Natural killer cell (primary cell): ENCODE results near the gene FOXP1. TPM values are rescaled to one million over a fixed set of nuclear protein-coding genes. Genes with fewer than 3 reads are reported as not detected.

ENCODE experiments used
- ATAC-seq, 3 donors: fragments of 150-1000 bp in 2 of 3; fragments of 200-7000 bp in 1 of 3; cut with Tn5 transposase; 1 replicate in 1 of 3; 2 replicates in 2 of 3; pipeline ENCODE4 v1.10.0; 2021; ENCODE audit warnings: mild to moderate bottlenecking in 2 of 3, moderate library complexity in 2 of 3
- DNase-seq, 2 donors: peaks; one replicate each; pipeline versions ENCODE4 v3.0.0 to v3.0.0-alpha.2; 2013 to 2021; ENCODE audit warnings: mixed read lengths in 1 of 2
- H3K27ac ChIP-seq: one replicate; pipeline ENCODE4 v1.5.1; 2013; ENCODE audit warnings: mild to moderate bottlenecking, low read length
- H3K27me3 ChIP-seq: one replicate; pipeline ENCODE4 v1.6.1; 2013; ENCODE audit warnings: low read length; ENCODE audit not compliant: control insufficient read depth, insufficient read depth
- H3K36me3 ChIP-seq: one replicate; pipeline ENCODE4 v1.6.1; 2013; ENCODE audit warnings: low read length; ENCODE audit not compliant: control insufficient read depth, insufficient read depth
- H3K4me1 ChIP-seq: one replicate; pipeline ENCODE4 v1.6.1; 2013; ENCODE audit warnings: low read length; ENCODE audit not compliant: control insufficient read depth, insufficient read depth
- H3K4me3 ChIP-seq: one replicate; pipeline ENCODE4 v1.5.1; 2013; ENCODE audit warnings: low read length
- H3K9me3 ChIP-seq: one replicate; pipeline ENCODE4 v1.6.1; 2013; ENCODE audit warnings: low read length; ENCODE audit not compliant: control insufficient read depth, insufficient read depth
- H3K27ac Mint-ChIP-seq, 2 donors: one replicate each; pipeline ENCODE4 v1.8.0; 2022; ENCODE audit warnings: mild to moderate bottlenecking in 2 of 2, mixed read lengths in 2 of 2, moderate library complexity in 1 of 2
- H3K27me3 Mint-ChIP-seq, 2 donors: one replicate each; pipeline ENCODE4 v1.8.0; 2022; ENCODE audit warnings: low read depth in 2 of 2, mixed read lengths in 2 of 2
- H3K36me3 Mint-ChIP-seq: one replicate; pipeline ENCODE4 v1.8.0; 2022; ENCODE audit warnings: mixed read lengths
- H3K4me1 Mint-ChIP-seq, 2 donors: one replicate each; pipeline ENCODE4 v1.8.0; 2022; ENCODE audit warnings: mixed read lengths in 2 of 2
- H3K4me3 Mint-ChIP-seq: one replicate; pipeline ENCODE4 v1.8.0; 2022; ENCODE audit warnings: mild to moderate bottlenecking, moderate library complexity, mixed read lengths
- H3K9me3 Mint-ChIP-seq, 2 donors: one replicate each; pipeline ENCODE4 v1.8.0; 2022; ENCODE audit warnings: mixed read lengths in 2 of 2
- WGBS: methylation state at CpG from one replicate; pipeline ENCODE4 v1.1.7; 2013; ENCODE audit warnings: missing lambda C conversion rate; ENCODE audit not compliant: insufficient coverage; 5-methylcytosine and 5-hydroxymethylcytosine counted together
- intact Hi-C: fragments of 100-400 bp; cut with micrococcal nuclease; formaldehyde crosslinking; loops from one replicate; pipeline ENCODE4 v1.14.2; 2022
- total RNA-seq, 4 donors: library from RNA; stranded (reverse); fragments of 120-200 nt in 1 of 4; gene quantifications; one replicate each; pipeline versions ENCODE4 v1.2.3 to v1.2.4, GENCODE V29; 2013 to 2022
- TF ChIP-seq, protein P1 (sequence below): fragments of 200-600 bp; IDR thresholded peaks from one replicate; pipeline ENCODE4 v1.8.0; 2022; ENCODE audit warnings: antibody characterized with exemption

The FOXP1 gene
- total RNA-seq, 3 donors from 2014 or later (not counting 1 experiment from before 2014, with no cell fraction given): 166 to 185 (median 166) TPM

DNA sequence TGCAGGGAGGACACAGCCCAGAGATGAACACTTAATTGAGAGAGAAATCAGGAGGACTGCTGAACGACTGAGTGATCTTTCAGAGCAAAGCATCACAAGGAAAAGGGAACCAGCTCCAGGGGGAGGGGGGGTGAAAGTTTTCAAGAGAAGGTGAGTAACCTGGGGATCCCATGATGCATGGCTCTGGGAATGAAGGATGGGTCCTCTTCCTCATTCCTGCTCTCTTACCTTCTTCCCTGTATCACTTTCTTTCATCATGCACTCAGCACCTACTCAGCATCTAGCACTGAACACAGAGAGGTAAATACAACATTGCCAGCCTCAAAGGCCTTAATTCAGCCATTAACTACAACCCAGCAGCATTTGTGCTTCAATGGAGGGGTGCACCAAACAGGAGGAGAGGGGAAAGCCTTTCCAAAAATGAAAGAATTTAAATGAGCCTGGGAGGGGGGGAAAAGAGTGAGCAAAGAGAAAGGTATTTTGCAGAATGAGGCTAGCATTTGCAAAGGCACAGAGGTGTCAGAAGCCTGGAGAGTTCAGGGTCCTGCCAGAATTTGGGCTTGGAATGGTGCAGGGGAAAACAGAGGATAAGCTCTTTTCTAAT is 427.4 kb downstream of the FOXP1 start:
- ATAC-seq (no peak), DNase-seq (no peak)
- TF ChIP-seq, protein P1, sequence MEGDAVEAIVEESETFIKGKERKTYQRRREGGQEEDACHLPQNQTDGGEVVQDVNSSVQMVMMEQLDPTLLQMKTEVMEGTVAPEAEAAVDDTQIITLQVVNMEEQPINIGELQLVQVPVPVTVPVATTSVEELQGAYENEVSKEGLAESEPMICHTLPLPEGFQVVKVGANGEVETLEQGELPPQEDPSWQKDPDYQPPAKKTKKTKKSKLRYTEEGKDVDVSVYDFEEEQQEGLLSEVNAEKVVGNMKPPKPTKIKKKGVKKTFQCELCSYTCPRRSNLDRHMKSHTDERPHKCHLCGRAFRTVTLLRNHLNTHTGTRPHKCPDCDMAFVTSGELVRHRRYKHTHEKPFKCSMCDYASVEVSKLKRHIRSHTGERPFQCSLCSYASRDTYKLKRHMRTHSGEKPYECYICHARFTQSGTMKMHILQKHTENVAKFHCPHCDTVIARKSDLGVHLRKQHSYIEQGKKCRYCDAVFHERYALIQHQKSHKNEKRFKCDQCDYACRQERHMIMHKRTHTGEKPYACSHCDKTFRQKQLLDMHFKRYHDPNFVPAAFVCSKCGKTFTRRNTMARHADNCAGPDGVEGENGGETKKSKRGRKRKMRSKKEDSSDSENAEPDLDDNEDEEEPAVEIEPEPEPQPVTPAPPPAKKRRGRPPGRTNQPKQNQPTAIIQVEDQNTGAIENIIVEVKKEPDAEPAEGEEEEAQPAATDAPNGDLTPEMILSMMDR: no peak
- no peak overlapping the region for H3K27ac ChIP-seq
- WGBS: 79% methylated on average over 1 of the region's 1 CpG
- Mint-ChIP-seq H3K9me3 (no peaks in the 10 kb centered on the region), H3K27ac (no peak overlapping the region), H3K27me3 (no peaks in the 10 kb centered on the region), H3K4me3 (no peak overlapping the region), H3K36me3 (no peaks in the 10 kb centered on the region), H3K4me1 (peaks cover under 1 to 3% of the 10 kb centered on the region in 2 donors)
- H3K4me3 ChIP-seq: no peak overlapping the region
- H3K4me1 ChIP-seq: no peaks in the 10 kb centered on the region
- no peaks in the 10 kb centered on the region for H3K36me3 ChIP-seq
- H3K27me3 ChIP-seq: no peaks in the 10 kb centered on the region
- H3K9me3 ChIP-seq: no peaks in the 10 kb centered on the region
- intact Hi-C loops: no loop called here

GRCh38 chr3:71154846-71155245 is 428.7 kb downstream of the FOXP1 start:
- H3K9me3 ChIP-seq: no peaks in the 10 kb centered on the region
- TF ChIP-seq, protein P1: no peak
- DNase-seq (no peak), ATAC-seq (no peak)
- Mint-ChIP-seq H3K4me1 (peaks cover 0 to 3% of the 10 kb centered on the region in 2 donors), H3K4me3 (no peak overlapping the region), H3K9me3 (no peaks in the 10 kb centered on the region), H3K27me3 (no peaks in the 10 kb centered on the region), H3K27ac (no peak overlapping the region), H3K36me3 (no peaks in the 10 kb centered on the region)
- H3K4me3 ChIP-seq: no peak overlapping the region
- H3K27me3 ChIP-seq: no peaks in the 10 kb centered on the region
- no peaks in the 10 kb centered on the region for H3K36me3 ChIP-seq
- intact Hi-C loops: no loop called here
- no peaks in the 10 kb centered on the region for H3K4me1 ChIP-seq
- H3K27ac ChIP-seq: no peak overlapping the region

DNA sequence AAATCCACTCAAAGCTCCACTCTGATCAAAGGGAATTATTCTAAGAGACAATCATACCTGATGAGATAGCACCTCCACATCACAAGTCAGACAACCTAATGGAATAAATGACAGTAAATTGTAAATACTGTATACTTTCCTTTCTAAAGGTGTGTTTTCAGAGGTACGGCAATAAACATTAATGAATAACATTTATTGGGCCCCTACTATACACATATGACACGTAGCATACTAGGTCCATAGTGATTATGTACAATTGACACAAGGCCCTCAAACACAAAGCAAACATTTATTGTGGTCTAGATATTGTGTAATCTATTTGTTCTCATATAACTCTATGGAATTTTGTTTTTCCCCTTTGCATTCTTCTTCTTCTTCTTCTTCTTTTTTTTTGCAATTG is 429.8 kb downstream of the FOXP1 start:
- H3K27ac Mint-ChIP-seq: no peak overlapping the region

More for the DNA sequence above, 429.8 kb downstream of the FOXP1 start:
- Histone ChIP-seq H3K4me1 (no peaks in the 10 kb centered on the region), H3K27me3 (no peaks in the 10 kb centered on the region), H3K4me3 (no peak overlapping the region), H3K27ac (no peak overlapping the region), H3K9me3 (no peaks in the 10 kb centered on the region), H3K36me3 (no peaks in the 10 kb centered on the region)
- intact Hi-C loops: no loop called here
- TF ChIP-seq, protein P1: no peak
- no peaks in the 10 kb centered on the region for H3K27me3 Mint-ChIP-seq
- no peaks in the 10 kb centered on the region for H3K9me3 Mint-ChIP-seq
- ATAC-seq (no peak), DNase-seq (no peak)
- H3K4me3 Mint-ChIP-seq: no peak overlapping the region
- H3K4me1 Mint-ChIP-seq: no peaks in the 10 kb centered on the region
- H3K36me3 Mint-ChIP-seq: no peaks in the 10 kb centered on the region
- WGBS: no CpG with 5 or more reads among the region's 2 CpGs
